H9 (cell line): ENCODE data around the gene SOCS1. TPM values are rescaled to one million over a fixed set of nuclear protein-coding genes. Genes with fewer than 3 reads are reported as not detected.

Experiments
- DNase-seq: peaks from one replicate; pipeline ENCODE4 v3.0.0-alpha.2; 2017
- H2AFZ ChIP-seq: one replicate; pipeline ENCODE4 v1.6.1; 2013; ENCODE audit warnings: mild to moderate bottlenecking, low read length, control low read depth, moderate library complexity
- H2AK5ac ChIP-seq: 2 replicates; pipeline ENCODE4 v1.6.1; 2013; ENCODE audit warnings: low read length, control low read depth, mixed read lengths; ENCODE audit not compliant: insufficient read length
- H2BK120ac ChIP-seq: one replicate; pipeline ENCODE4 v1.6.1; 2013; ENCODE audit warnings: low read depth, mild to moderate bottlenecking, low read length, control low read depth, inconsistent platforms; ENCODE audit not compliant: poor library complexity, severe bottlenecking
- H2BK12ac ChIP-seq: 2 replicates; pipeline ENCODE4 v1.6.1; 2013; ENCODE audit warnings: low read length, control low read depth, mixed read lengths, low read depth; ENCODE audit not compliant: insufficient read length
- H2BK15ac ChIP-seq: 2 replicates; pipeline ENCODE4 v1.6.1; 2013; ENCODE audit warnings: low read depth, low read length, control low read depth
- H2BK20ac ChIP-seq: one replicate; pipeline ENCODE4 v1.6.1; 2013; ENCODE audit warnings: low read depth, mild to moderate bottlenecking, low read length, control low read depth, inconsistent platforms; ENCODE audit not compliant: poor library complexity, severe bottlenecking
- H2BK5ac ChIP-seq: 2 replicates; pipeline ENCODE4 v1.6.1; 2013; ENCODE audit warnings: low read length, control low read depth, mixed read lengths; ENCODE audit not compliant: insufficient read length
- H3K14ac ChIP-seq: 2 replicates; pipeline ENCODE4 v1.6.1; 2013; ENCODE audit warnings: low read length, control low read depth; ENCODE audit not compliant: insufficient read depth
- H3K18ac ChIP-seq: 2 replicates; pipeline ENCODE4 v1.6.1; 2013; ENCODE audit warnings: low read depth, mild to moderate bottlenecking, mixed read lengths, low read length, control low read depth; ENCODE audit not compliant: insufficient read length
- H3K23ac ChIP-seq: 2 replicates; pipeline ENCODE4 v1.6.1; 2013; ENCODE audit warnings: low read length, control low read depth, mixed read lengths, low read depth; ENCODE audit not compliant: insufficient read length
- H3K23me2 ChIP-seq: 2 replicates; pipeline ENCODE4 v1.6.1; 2013; ENCODE audit warnings: low read depth, mild to moderate bottlenecking, mixed read lengths, low read length, control low read depth; ENCODE audit not compliant: insufficient read length, poor library complexity, severe bottlenecking
- H3K27ac ChIP-seq: 2 replicates; pipeline ENCODE4 v1.5.1; 2013; ENCODE audit warnings: low read length, control low read depth, mixed read lengths, low read depth; ENCODE audit not compliant: insufficient read length
- H3K27me3 ChIP-seq: 2 replicates; pipeline ENCODE4 v1.6.1; 2013; ENCODE audit warnings: low read length, control low read depth, inconsistent platforms; ENCODE audit not compliant: insufficient read depth
- H3K4ac ChIP-seq: 2 replicates; pipeline ENCODE4 v1.6.1; 2013; ENCODE audit warnings: low read depth, mild to moderate bottlenecking, control low read depth, inconsistent platforms, low read length, moderate library complexity
- H3K4me1 ChIP-seq: 2 replicates; pipeline ENCODE4 v1.6.1; 2013; ENCODE audit warnings: low read length, control low read depth, inconsistent platforms; ENCODE audit not compliant: insufficient read depth
- H3K4me2 ChIP-seq: 2 replicates; pipeline ENCODE4 v1.6.1; 2013; ENCODE audit warnings: low read length, control low read depth, mixed read lengths; ENCODE audit not compliant: insufficient read length, insufficient read depth
- H3K56ac ChIP-seq: 2 replicates; pipeline ENCODE4 v1.6.1; 2013; ENCODE audit warnings: low read depth, mild to moderate bottlenecking, mixed read lengths, low read length, control low read depth; ENCODE audit not compliant: insufficient read length
- H3K79me1 ChIP-seq: 2 replicates; pipeline ENCODE4 v1.6.1; 2013; ENCODE audit warnings: low read depth, mild to moderate bottlenecking, moderate library complexity, low read length, control low read depth, inconsistent platforms; ENCODE audit not compliant: insufficient read depth, poor library complexity, severe bottlenecking
- H3K79me2 ChIP-seq: 2 replicates; pipeline ENCODE4 v1.6.1; 2013; ENCODE audit warnings: low read length, control low read depth, inconsistent platforms; ENCODE audit not compliant: insufficient read depth
- H3K9ac ChIP-seq: 2 replicates; pipeline ENCODE4 v1.6.1; 2013; ENCODE audit warnings: low read length, control low read depth, mixed read lengths; ENCODE audit not compliant: insufficient read length; ENCODE audit errors: extremely low read depth
- H3K9me3 ChIP-seq: one replicate; pipeline ENCODE4 v1.6.1; 2013; ENCODE audit warnings: low read depth, low read length, inconsistent platforms; ENCODE audit not compliant: control insufficient read depth
- H3T11ph ChIP-seq: one replicate; pipeline ENCODE4 v1.6.1; 2013; ENCODE audit warnings: mild to moderate bottlenecking, low read length, control low read depth, inconsistent platforms
- H4K20me1 ChIP-seq: one replicate; pipeline ENCODE4 v1.6.1; 2013; ENCODE audit not compliant: control insufficient read depth, insufficient read length, insufficient read depth
- H4K5ac ChIP-seq: 2 replicates; pipeline ENCODE4 v1.6.1; 2013; ENCODE audit warnings: low read depth, mild to moderate bottlenecking, mixed read lengths, low read length, control low read depth; ENCODE audit not compliant: insufficient read length
- H4K8ac ChIP-seq: replicated peaks from 2 replicates; pipeline ENCODE4 v1.6.1; 2013; ENCODE audit warnings: low read length, control low read depth, mixed read lengths, low read depth; ENCODE audit not compliant: insufficient read length
- H4K91ac ChIP-seq: 2 replicates; pipeline ENCODE4 v1.6.1; 2013; ENCODE audit warnings: low read depth, mild to moderate bottlenecking, moderate library complexity, mixed read lengths, low read length, control low read depth; ENCODE audit not compliant: insufficient read length
- H3K27ac Mint-ChIP-seq, 3 experiments: 2 replicates in 2 of 3; 3 replicates in 1 of 3; pipeline ENCODE4 v1.8.0; 2020 to 2021; ENCODE audit warnings: mixed read lengths in 3 of 3, mild to moderate bottlenecking in 1 of 3, moderate library complexity in 1 of 3
- H3K27me3 Mint-ChIP-seq: 2 replicates; pipeline ENCODE4 v1.8.0; 2021; ENCODE audit warnings: low read depth, mild to moderate bottlenecking, moderate library complexity, mixed read lengths
- H3K36me3 Mint-ChIP-seq, 3 experiments: 2 replicates in 2 of 3; 3 replicates in 1 of 3; pipeline ENCODE4 v1.8.0; 2020 to 2021; ENCODE audit warnings: low read depth in 3 of 3, mixed read lengths in 3 of 3; ENCODE audit not compliant: insufficient read depth in 1 of 3
- H3K4me1 Mint-ChIP-seq, 2 experiments: 2 replicates each; pipeline ENCODE4 v1.8.0; 2020; ENCODE audit warnings: mixed read lengths in 2 of 2
- H3K4me3 Mint-ChIP-seq, 2 experiments: 2 replicates in 1 of 2; 3 replicates in 1 of 2; pipeline ENCODE4 v1.8.0; 2020 to 2021; ENCODE audit warnings: mild to moderate bottlenecking in 2 of 2, mixed read lengths in 2 of 2, moderate library complexity in 1 of 2
- H3K9me3 Mint-ChIP-seq, 2 experiments: 2 replicates in 1 of 2; 3 replicates in 1 of 2; pipeline ENCODE4 v1.8.0; 2020; ENCODE audit warnings: mild to moderate bottlenecking in 2 of 2, mixed read lengths in 2 of 2, moderate library complexity in 1 of 2
- WGBS: extraction: QIAGEN DNeasy Blood & Tissue Kit; methylation state at CpG from one replicate; pipeline ENCODE4 v1.1.7; 2013; ENCODE audit warnings: missing lambda C conversion rate, low lambda C conversion rate, mixed read lengths; ENCODE audit not compliant: insufficient read length; ENCODE audit errors: extremely low coverage; 5-methylcytosine and 5-hydroxymethylcytosine counted together
- total RNA-seq: library from RNA; stranded (reverse); gene quantifications from 2 replicates; pipeline ENCODE4 v1.2.1, GENCODE V29; 2021
- TF ChIP-seq, protein P1 (sequence below): fragments of 200-600 bp; sonication (generic); conservative IDR thresholded peaks from 3 replicates; pipeline ENCODE4 v1.8.0; 2021; ENCODE audit warnings: antibody characterized with exemption, mild to moderate bottlenecking

Gene SOCS1
- total RNA-seq, 1 experiment from 2014 or later = 11.0 TPM

DNA sequence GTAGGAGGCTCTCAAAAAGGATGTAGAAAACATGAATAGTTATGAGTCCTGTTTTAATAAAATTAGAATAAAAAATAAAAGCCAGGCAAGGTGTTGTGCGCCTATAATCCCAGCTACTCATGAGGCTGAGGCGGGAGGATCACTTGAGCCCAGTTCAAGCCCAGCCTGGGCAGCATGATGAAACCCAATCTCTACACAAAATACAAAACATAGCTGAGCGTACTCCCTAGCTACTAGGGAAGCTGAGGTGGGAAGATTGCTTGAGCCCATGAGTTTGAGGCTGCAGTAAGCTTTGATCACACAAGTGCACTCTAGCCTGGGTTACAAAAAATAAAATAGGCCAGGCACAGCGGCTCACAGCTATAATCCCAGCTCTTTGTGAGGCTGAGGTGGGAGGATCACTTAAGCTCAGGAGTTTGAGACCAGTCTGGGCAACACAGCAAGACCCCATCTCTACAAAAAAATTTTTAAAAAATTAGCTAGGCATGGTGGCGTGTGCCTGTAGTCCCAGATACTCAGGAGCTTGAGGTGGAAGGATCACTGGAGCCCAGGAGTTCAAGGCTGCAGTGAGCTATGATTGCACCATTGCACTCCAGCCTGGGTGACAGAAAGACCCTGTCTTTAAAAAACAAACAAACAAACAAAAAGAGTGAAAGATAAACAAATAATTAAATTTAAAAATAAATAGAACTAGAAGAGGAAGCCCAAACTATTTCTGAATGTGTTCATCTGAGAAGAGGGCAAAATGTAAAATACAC lies 42.3 kb upstream of the SOCS1 start:
- H3K23ac ChIP-seq = no peak overlapping the region
- no peaks in the 10 kb centered on the region for H3K9me3 ChIP-seq
- no peak overlapping the region for H2AFZ ChIP-seq
- Mint-ChIP-seq H3K4me1 (peaks cover 17 to 23% of the 10 kb centered on the region in 2 experiments), H3K9me3 (no peaks in the 10 kb centered on the region), H3K27me3 (no peaks in the 10 kb centered on the region), H3K4me3 (no peak overlapping the region), H3K27ac (peak overlapping the region in 1 of 3 experiments; percentile 18; a peak in 1 of 7 replicates), H3K36me3 (no peaks in the 10 kb centered on the region)
- H3K79me1 ChIP-seq = no peaks in the 10 kb centered on the region
- H2BK15ac ChIP-seq = no peak overlapping the region
- TF ChIP-seq, protein P1, sequence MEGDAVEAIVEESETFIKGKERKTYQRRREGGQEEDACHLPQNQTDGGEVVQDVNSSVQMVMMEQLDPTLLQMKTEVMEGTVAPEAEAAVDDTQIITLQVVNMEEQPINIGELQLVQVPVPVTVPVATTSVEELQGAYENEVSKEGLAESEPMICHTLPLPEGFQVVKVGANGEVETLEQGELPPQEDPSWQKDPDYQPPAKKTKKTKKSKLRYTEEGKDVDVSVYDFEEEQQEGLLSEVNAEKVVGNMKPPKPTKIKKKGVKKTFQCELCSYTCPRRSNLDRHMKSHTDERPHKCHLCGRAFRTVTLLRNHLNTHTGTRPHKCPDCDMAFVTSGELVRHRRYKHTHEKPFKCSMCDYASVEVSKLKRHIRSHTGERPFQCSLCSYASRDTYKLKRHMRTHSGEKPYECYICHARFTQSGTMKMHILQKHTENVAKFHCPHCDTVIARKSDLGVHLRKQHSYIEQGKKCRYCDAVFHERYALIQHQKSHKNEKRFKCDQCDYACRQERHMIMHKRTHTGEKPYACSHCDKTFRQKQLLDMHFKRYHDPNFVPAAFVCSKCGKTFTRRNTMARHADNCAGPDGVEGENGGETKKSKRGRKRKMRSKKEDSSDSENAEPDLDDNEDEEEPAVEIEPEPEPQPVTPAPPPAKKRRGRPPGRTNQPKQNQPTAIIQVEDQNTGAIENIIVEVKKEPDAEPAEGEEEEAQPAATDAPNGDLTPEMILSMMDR = no peak
- no peak overlapping the region for H3K4me2 ChIP-seq
- H4K91ac ChIP-seq = no peak overlapping the region
- no peak overlapping the region for H2BK5ac ChIP-seq
- no peaks in the 10 kb centered on the region for H3K23me2 ChIP-seq
- no peak overlapping the region for H3K27ac ChIP-seq
- no CpG with 5 or more reads among the region's 5 CpGs for WGBS
- peaks cover 3% of the 10 kb centered on the region; the same call in 1 of the 2 replicates for H3K4me1 ChIP-seq
- H3K4ac ChIP-seq = no peak overlapping the region
- H3K79me2 ChIP-seq = no peaks in the 10 kb centered on the region
- H3K27me3 ChIP-seq = no peaks in the 10 kb centered on the region
- H3K18ac ChIP-seq = no peak overlapping the region
- no peak overlapping the region for H3K9ac ChIP-seq
- H2AK5ac ChIP-seq = no peak overlapping the region
- H3K14ac ChIP-seq = no peak overlapping the region
- no peak for DNase-seq
- no peaks in the 10 kb centered on the region for H4K20me1 ChIP-seq
- no peak overlapping the region for H2BK12ac ChIP-seq
- no peak overlapping the region for H3T11ph ChIP-seq
- H4K8ac ChIP-seq = no peak overlapping the region
- no peak overlapping the region for H3K56ac ChIP-seq
- no peak overlapping the region for H2BK120ac ChIP-seq
- H2BK20ac ChIP-seq = no peak overlapping the region
- no peak overlapping the region for H4K5ac ChIP-seq
